Astrocyte of the spinal cord (primary cell): Measurements from ENCODE around the gene CD55.

ENCODE experiments used
- DNase-seq: peaks from one replicate; pipeline ENCODE4 v3.0.0; 2011; ENCODE audit warnings: low read depth, low spot score
- H3K4me3 ChIP-seq: 2 replicates; pipeline ENCODE4 v1.5.1; 2011; ENCODE audit warnings: low read depth, mild to moderate bottlenecking, low read length, moderate library complexity
- CTCF ChIP-seq: IDR thresholded peaks from 2 replicates; pipeline ENCODE4 v1.5.1; 2012; ENCODE audit warnings: low read depth, mild to moderate bottlenecking, low read length, inconsistent platforms
- in situ Hi-C: cut with HindIII; loops from 2 replicates; pipeline ENCODE4 v1.10.0; 2017; ENCODE audit warnings: low sequenced_read_pairs

CD55 gene

GRCh38 chr1:207404849-207405525 lies 83.5 kb downstream of the CD55 start:
- TF ChIP-seq CTCF: peak; percentile 74
- in situ Hi-C loops: no loop called here
- no peak overlapping the region for H3K4me3 ChIP-seq
- DNase-seq: peak; percentile 76

GRCh38 chr1:207405814-207406213 lies 84.3 kb downstream of the CD55 start:
- no peak for TF ChIP-seq CTCF
- in situ Hi-C loops: no loop called here
- no peak overlapping the region for H3K4me3 ChIP-seq
- DNase-seq: no peak

- no peak overlapping the region for H3K4me3 ChIP-seq
These were observed 86.3 kb downstream of the CD55 start for GRCh38 chr1:207407655-207408260.

More at GRCh38 chr1:207407655-207408260, 86.3 kb downstream of the CD55 start:
- in situ Hi-C loops: no loop called here
- peak; percentile 12 for DNase-seq
- no peak for TF ChIP-seq CTCF
